ENCODE results near the gene ACAA2. TPM values are rescaled to one million over a fixed set of nuclear protein-coding genes. Genes with fewer than 3 reads are reported as not detected.

The ACAA2 gene
- total RNA-seq, 2 donors from 2014 or later = 19.9 to 37.0 TPM

- TF ChIP-seq POLR2A (IDR thresholded peaks at IDR 0.05) (no peak), POLR2AphosphoS5 (IDR thresholded peaks at IDR 0.05) (no peak), CTCF (IDR thresholded peaks at IDR 0.05) (no peak)
- no peak overlapping the region for H3K4me3 ChIP-seq
- no peak for DNase-seq (ENCODE audit: low spot score)
- no peaks in the 10 kb centered on the region for H3K9me3 ChIP-seq
- no peaks in the 10 kb centered on the region for H3K27me3 ChIP-seq (replicated peaks; ENCODE audit: insufficient read depth)
- H3K4me1 ChIP-seq (replicated peaks) = peaks cover 2% of the 10 kb centered on the region
- 94% methylated on average over 3 of the region's 3 CpGs for WGBS
- no peak overlapping the region for H3K27ac ChIP-seq
- intact Hi-C loops (cut with DNase I) = no loop called here
- H3K36me3 ChIP-seq = no peaks in the 10 kb centered on the region
Observed at GRCh38 chr18:49854681-49855080, 41.3 kb upstream of the ACAA2 start.

- intact Hi-C loops (cut with DNase I) = no loop called here
- DNase-seq (ENCODE audit: low spot score) = no peak
- WGBS = 89% methylated on average over 8 of the region's 8 CpGs
- no peak for TF ChIP-seq POLR2AphosphoS5 (IDR thresholded peaks at IDR 0.05)
- TF ChIP-seq CTCF (IDR thresholded peaks at IDR 0.05) = no peak
- Histone ChIP-seq H3K27ac (no peak overlapping the region), H3K4me1 (replicated peaks) (no peaks in the 10 kb centered on the region), H3K9me3 (no peaks in the 10 kb centered on the region), H3K27me3 (replicated peaks; ENCODE audit: insufficient read depth) (no peaks in the 10 kb centered on the region), H3K4me3 (no peak overlapping the region), H3K36me3 (no peaks in the 10 kb centered on the region)
Observed at GRCh38 chr18:49853436-49853835, 40.1 kb upstream of the ACAA2 start.

GRCh38 chr18:49853011-49853410 is 39.7 kb upstream of the ACAA2 start:
- Histone ChIP-seq H3K27me3 (replicated peaks; ENCODE audit: insufficient read depth) (no peaks in the 10 kb centered on the region), H3K4me1 (replicated peaks) (no peaks in the 10 kb centered on the region), H3K27ac (no peak overlapping the region), H3K36me3 (no peaks in the 10 kb centered on the region), H3K9me3 (no peaks in the 10 kb centered on the region), H3K4me3 (no peak overlapping the region)
- intact Hi-C loops (cut with DNase I) = no loop called here
- no peak for DNase-seq (ENCODE audit: low spot score)
- no peak for TF ChIP-seq CTCF (IDR thresholded peaks at IDR 0.05)
- 89% methylated on average over 7 of the region's 7 CpGs for WGBS

- TF ChIP-seq POLR2AphosphoS5 (IDR thresholded peaks at IDR 0.05) (no peak), POLR2A (IDR thresholded peaks at IDR 0.05) (no peak), CTCF (IDR thresholded peaks at IDR 0.05) (no peak)
- intact Hi-C loops (cut with DNase I) = no loop called here
- no peak for DNase-seq (ENCODE audit: low spot score)
- Histone ChIP-seq H3K4me3 (no peak overlapping the region), H3K9me3 (no peaks in the 10 kb centered on the region), H3K27me3 (replicated peaks; ENCODE audit: insufficient read depth) (no peaks in the 10 kb centered on the region), H3K27ac (no peak overlapping the region), H3K4me1 (replicated peaks) (no peaks in the 10 kb centered on the region), H3K36me3 (no peaks in the 10 kb centered on the region)
- WGBS = 81% methylated on average over 4 of the region's 4 CpGs
Observed at GRCh38 chr18:49851624-49852023, 38.3 kb upstream of the ACAA2 start.

GRCh38 chr18:49850636-49851035 is 37.3 kb upstream of the ACAA2 start:
- no peaks in the 10 kb centered on the region for H3K36me3 ChIP-seq
- TF ChIP-seq CTCF (IDR thresholded peaks at IDR 0.05) (no peak), POLR2AphosphoS5 (IDR thresholded peaks at IDR 0.05) (no peak), POLR2A (IDR thresholded peaks at IDR 0.05) (no peak)
- no peaks in the 10 kb centered on the region for H3K9me3 ChIP-seq
- 94% methylated on average over 8 of the region's 8 CpGs for WGBS
- intact Hi-C loops (cut with DNase I) = no loop called here
- DNase-seq (ENCODE audit: low spot score) = no peak
- no peaks in the 10 kb centered on the region for H3K4me1 ChIP-seq (replicated peaks)
- H3K27me3 ChIP-seq (replicated peaks; ENCODE audit: insufficient read depth) = no peaks in the 10 kb centered on the region
- H3K4me3 ChIP-seq = no peak overlapping the region
- no peak overlapping the region for H3K27ac ChIP-seq

Measured in prostate gland (tissue), 2 donors.